NCI-H526 (cell line): ENCODE data around the gene FOXB2.
"Not testable (repeated sequence)": the region's sequence is repeated elsewhere in the genome, so short reads cannot be mapped to it uniquely, and the experiment has no call there.

ENCODE experiments used
- DNase-seq, 2 experiments: peaks; one replicate each; lab custom pipeline; 2025; lab: John Stamatoyannopoulos, UW

FOXB2 gene

GRCh38 chr9:77016121-77016525 is 3.3 kb upstream of the FOXB2 start:
- peak in 1 of 2 experiments; percentile 29 for DNase-seq

DNA sequence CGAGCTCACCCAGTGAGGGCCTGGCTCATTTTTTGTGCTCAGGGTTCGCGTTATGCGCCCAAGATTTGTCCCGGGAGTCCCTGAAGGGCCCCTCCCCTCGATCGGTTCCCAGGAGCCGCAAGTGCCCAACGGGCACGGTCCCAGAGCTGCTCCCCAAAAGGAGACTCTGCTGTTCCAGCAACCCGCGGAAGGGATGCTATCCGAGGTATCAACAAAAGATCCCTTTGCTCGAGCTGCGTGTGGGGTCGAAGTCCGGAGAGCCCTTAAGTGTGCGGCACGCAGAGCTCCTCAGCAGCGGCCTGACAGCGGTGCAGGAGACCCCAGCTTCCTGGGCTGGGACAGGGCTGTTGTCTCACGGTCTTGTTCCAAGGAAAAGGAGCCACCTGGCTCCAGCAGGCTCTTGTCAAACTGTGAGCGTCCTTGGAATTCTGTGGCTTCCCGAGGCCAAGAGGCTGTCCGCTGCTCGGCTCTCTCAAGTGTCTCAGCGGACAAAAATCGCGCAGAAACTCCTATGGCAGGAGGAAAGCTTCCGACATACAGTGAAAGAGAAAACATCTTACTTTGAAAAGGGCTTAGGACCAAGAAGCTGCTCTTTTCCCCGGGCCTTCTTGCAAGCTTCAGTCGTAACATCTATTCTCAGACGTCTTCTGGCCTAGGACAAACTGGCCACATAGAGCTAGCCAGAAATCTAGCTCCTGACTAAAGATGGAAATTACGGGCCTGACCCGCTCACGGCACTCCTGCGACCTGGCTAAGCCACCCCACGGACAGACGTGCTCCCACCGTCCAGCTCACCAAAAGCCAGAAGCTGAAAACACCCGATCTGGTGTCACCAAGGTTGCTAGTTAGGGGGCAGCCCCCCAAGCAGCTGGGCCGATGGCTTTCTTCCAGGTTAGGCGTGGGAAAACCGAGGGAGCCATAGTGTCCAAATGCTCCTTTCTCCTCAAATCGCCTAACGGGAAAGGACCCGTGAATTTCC is 2.6 kb upstream of the FOXB2 start:
- no peak for DNase-seq

GRCh38 chr9:77017505-77017894 is 2.0 kb upstream of the FOXB2 start:
- no peak for DNase-seq

GRCh38 chr9:77018058-77018968 is 1.1 kb upstream of the FOXB2 start:
- peak in 1 of 2 experiments; percentile 43 for DNase-seq

- DNase-seq: no peak
These were observed 553 bp upstream of the FOXB2 start for GRCh38 chr9:77018969-77019235.

- no peak for DNase-seq
These were observed 514 bp downstream of the FOXB2 start for GRCh38 chr9:77019926-77020412.

- DNase-seq: peak in 1 of 2 experiments; percentile 48
These were observed 1.2 kb downstream of the FOXB2 start for GRCh38 chr9:77020413-77021290.

- DNase-seq: no peak
These were observed 1.9 kb downstream of the FOXB2 start for GRCh38 chr9:77021291-77021894.

DNA sequence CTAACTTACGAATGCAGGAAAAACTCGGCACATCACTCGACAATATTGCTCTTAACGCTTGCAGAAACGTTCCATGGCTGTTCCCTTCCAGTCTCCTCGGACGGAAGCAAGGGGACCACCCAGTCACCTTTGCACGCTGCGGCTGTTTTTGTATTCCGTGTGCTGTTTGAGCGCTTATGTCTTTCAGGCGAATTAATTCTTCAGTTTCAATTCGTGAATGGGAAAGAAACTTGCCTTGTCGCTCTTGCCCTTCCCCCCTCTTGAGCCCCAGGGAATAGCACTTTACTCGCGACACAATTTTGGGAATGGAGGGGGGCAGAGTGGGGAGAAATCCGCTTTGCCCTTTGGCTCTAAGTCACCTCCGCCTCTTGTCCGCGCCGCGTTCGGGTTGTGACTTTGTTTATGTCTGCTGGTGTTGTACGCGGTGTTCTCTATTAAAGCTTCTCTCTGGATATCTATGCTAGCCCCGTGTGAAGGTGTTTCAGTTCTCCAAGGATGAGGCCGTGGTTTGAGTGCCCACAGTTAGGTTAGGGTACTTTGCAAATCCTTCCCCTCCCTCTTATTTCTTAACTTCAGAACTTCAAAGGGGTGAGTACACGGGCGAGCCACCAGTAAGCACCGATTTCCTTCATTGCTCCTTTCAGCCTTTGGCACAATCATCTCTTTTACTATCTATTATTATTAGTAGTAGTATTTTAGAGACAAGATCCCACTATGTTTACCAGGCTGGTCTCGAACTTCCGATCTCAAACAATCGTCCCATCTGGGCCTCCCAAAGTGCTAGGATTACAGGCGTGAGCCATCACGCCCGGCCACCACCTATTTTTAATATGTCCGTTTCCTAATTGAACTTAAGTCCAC is 2.7 kb downstream of the FOXB2 start:
- DNase-seq: no peak

DNA sequence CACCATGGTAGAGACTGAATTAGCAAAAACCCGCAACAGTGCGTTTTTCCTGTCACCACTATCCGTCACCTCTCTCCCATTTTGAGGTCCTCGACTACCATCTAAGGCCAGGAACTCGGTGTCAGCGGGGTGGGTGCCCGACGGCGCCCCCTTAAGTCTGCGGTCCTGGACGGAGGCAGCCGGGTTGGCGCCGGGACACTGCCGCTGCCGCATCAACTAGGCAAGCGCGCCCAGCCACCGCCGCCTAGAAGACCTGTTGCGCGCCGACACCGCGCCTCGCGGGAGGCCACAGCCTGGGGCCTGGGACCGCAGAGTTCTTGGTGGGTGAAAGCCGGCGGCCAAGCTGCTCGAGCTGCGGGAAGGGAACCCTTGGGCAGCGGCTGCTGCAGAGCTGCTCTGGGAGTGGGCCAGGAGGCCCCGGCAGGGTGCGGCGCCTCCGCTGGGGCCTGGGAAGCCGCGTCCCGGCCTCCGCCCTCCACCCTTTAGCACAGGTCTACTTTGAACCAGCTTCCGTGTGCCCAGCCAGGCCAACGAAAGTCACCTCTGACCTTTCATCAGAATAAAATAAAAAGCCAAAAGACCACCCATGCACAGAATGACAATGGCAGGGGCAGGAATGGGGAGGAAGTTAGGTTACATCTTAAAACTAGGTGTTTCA is 3.5 kb downstream of the FOXB2 start:
- DNase-seq: peak in 1 of 2 experiments; percentile 35

DNA sequence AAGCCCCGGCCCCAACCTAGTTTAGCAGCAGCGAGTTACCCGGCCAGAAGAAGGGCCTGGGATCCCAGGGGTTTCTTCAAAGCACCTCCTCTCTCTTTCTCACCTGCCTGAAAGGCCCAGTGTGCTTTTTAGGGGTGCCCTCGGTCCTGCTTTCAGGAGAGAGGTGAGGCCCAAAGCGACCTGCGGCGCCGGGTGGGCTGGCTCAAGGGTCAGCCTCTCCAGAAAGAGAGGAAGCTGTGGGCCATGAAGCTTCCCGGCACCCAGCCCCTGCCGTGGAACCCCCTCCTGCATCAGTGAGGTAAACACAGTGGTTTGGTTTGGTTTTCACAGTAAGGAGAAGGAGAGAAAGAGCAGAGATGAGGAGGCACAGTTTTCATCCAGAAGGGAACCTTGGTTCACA is 4.3 kb downstream of the FOXB2 start:
- DNase-seq: no peak

DNA sequence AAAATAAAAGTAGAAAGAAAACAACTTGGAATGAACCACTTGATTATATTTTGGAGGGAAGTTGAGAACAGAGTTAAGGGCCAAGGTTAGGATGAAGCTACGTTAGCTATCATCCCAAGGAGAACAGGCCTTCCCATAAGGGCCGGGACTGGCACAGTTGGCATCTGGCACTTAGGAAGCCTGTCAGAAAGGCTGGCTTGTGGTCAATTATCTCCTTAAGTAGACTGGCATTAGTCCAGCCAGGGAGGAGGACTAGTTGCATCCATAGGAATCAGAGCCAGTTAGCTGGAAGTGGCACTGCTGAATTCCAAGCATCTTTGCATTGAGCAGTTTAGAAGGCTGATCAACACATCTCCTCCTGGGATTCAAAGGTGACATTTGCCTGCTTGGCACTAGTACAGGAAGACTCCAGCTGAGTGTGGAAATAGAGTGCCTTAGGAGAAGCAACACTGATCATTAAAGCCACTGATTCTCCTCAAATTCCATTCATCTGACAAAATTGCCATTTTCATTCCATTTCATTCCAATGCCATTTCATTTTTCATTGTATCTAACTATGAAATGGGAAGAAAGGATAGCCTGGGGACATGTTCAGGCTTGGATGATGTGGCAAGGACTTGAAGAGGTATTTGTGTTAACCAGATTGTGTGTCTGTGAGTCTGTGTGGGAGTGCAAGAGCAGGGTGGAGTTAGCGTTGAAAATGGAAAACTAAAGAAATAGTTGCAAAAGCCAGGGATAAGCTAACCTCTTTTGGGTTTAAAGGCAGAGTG is 5.5 kb downstream of the FOXB2 start:
- DNase-seq: no peak

- DNase-seq: no peak
These were observed 9.0 kb downstream of the FOXB2 start for GRCh38 chr9:77028478-77028877.

DNA sequence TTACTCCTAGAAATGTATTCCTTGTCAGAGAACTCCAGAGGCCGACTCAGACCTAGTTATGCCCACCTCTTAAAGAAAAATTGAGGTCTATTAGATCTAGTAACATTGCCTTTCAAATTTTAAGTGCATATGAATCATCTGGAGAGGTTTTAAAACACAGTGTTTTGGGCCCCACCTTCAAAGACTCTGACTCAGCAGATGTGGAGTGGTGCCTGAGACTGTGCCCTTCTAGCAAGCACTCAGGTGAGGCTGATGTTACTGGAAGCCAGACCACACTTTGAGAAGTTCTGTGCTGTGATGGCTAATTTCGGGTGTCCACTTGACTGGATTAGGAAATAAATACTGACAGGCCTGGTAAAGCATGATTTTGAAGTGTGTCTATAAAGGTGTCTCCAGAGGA is 10.6 kb downstream of the FOXB2 start:
- DNase-seq: no peak

DNA sequence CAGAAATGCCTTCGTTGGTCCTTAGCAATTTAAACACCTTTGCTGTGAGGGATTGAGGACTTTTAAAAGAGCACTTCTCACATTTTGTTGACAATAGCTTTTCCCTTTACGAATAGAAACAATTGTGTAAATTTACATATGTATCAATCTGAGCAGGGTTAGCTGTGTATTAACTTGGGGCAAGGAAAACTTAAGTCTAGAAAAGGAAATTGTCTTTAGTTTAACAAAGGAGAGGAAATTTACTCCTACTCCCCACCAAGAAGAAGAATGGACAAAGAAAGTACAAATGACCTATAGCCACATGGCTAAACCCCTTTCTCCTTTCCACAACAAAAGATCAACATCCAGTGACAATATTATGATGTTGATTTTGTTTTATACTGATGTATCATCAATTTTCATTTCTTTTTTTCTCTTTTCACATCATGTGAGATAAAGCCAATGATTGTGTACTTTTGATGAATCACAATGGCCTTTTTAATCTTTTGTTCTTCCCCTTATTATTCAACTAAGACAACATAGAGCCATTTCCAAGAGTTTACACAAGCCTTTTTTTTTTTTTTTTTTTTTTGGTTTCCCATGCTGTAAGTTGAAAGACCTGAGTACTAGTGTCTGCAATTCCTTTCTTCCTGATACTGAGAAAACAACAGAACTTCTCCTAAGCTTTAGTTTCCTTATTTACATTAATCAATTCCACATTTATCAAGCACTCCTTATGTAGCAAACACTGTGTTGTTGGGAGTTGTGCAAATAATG is 19.0 kb downstream of the FOXB2 start:
- no peak for DNase-seq

DNA sequence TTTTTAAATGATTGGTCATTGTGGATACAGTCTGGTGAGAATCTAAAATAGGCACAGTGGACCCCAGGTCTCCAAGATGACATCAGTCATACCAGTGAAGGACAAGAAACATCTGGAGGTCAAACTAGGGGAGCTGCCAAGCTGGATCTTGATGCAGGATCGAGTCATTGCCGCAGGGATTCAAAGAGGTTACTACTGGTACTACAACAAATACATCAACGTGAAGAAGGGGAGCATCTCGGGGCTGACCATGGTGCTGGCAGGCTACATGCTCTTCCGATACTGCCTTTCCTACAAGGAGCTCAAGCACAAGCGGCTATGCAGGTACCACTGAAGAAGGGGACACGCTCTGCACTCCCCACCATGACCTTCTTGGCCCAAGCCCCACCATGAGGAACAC is 20.9 kb downstream of the FOXB2 start:
- no peak for DNase-seq

- DNase-seq: not testable (repeated sequence)
These were observed 24.3 kb downstream of the FOXB2 start for GRCh38 chr9:77043743-77044142.

- not testable (repeated sequence) for DNase-seq
These were observed 41.2 kb downstream of the FOXB2 start for GRCh38 chr9:77060681-77061080.
